HepG2 (cell line): ENCODE measurements around the gene GSDME. TPM values are rescaled to one million over a fixed set of nuclear protein-coding genes. Genes with fewer than 3 reads are reported as not detected.

Source experiments
- ATAD3A ChIP-seq: sonication (generic); formaldehyde crosslinking; IDR thresholded peaks from 2 replicates; pipeline ENCODE4 v1.4.0; 2020; ENCODE audit warnings: missing genetic modification reagents
- ETV5 ChIP-seq: IDR thresholded peaks from 2 replicates; pipeline ENCODE4 v1.6.1; 2018; ENCODE audit warnings: missing biosample characterization, missing genetic modification reagents, inconsistent platforms, borderline replicate concordance
- FOXP4 ChIP-seq: sonication (generic); formaldehyde crosslinking; IDR thresholded peaks from 2 replicates; pipeline ENCODE4 v1.4.0; 2020; ENCODE audit warnings: missing genetic modification reagents
- HOXD1 ChIP-seq: sonication (generic); formaldehyde crosslinking; IDR thresholded peaks from 2 replicates; pipeline ENCODE4 v1.5.0; 2020; ENCODE audit warnings: missing genetic modification reagents
- NCOA2 ChIP-seq: sonication (generic); formaldehyde crosslinking; IDR thresholded peaks from 2 replicates; pipeline ENCODE4 v1.8.0; 2022; ENCODE audit warnings: inconsistent platforms
- RBM22 ChIP-seq: fragments of 200-400 bp; formaldehyde crosslinking; optimal IDR thresholded peaks from 2 replicates; pipeline ENCODE3; 2017; ENCODE audit warnings: mild to moderate bottlenecking, low read length, moderate library complexity
- SIX4 ChIP-seq: sonication (generic); formaldehyde crosslinking; IDR thresholded peaks from 2 replicates; pipeline ENCODE4 v1.4.0; 2020; ENCODE audit warnings: missing genetic modification reagents
- SMAD9 ChIP-seq: sonication (generic); formaldehyde crosslinking; IDR thresholded peaks from 2 replicates; pipeline ENCODE4 v1.5.1; 2020; ENCODE audit warnings: mild to moderate bottlenecking, missing genetic modification reagents
- SUZ12 ChIP-seq: fragments of 150-350 bp; IDR thresholded peaks from 2 replicates; pipeline ENCODE4 v1.6.1; 2014; ENCODE audit warnings: low read depth, low read length
- TEAD3 ChIP-seq: optimal IDR thresholded peaks from 2 replicates; pipeline ENCODE3; 2016; ENCODE audit warnings: borderline replicate concordance
- ZBTB21 ChIP-seq: sonication (generic); formaldehyde crosslinking; IDR thresholded peaks from 2 replicates; pipeline ENCODE4 v1.4.0; 2020; ENCODE audit warnings: missing genetic modification reagents
- ZMYM4 ChIP-seq: sonication (generic); formaldehyde crosslinking; IDR thresholded peaks from 2 replicates; pipeline ENCODE4 v1.8.1; 2023; ENCODE audit warnings: mild to moderate bottlenecking, missing genetic modification reagents
- ZNF510 ChIP-seq: sonication (generic); formaldehyde crosslinking; IDR thresholded peaks from 2 replicates; pipeline ENCODE4 v1.4.0; 2020; ENCODE audit warnings: low read depth, mild to moderate bottlenecking, missing genetic modification reagents
- ZNF552 ChIP-seq: sonication (generic); formaldehyde crosslinking; IDR thresholded peaks from 2 replicates; pipeline ENCODE4 v1.9.0; 2022; ENCODE audit warnings: missing genetic modification reagents, mild to moderate bottlenecking, borderline replicate concordance
- ZNF557 ChIP-seq: sonication (generic); formaldehyde crosslinking; IDR thresholded peaks from 2 replicates; pipeline ENCODE4 v1.4.0; 2020; ENCODE audit warnings: missing genetic modification reagents
- ZNF720 ChIP-seq: sonication (generic); formaldehyde crosslinking; IDR thresholded peaks from 2 replicates; pipeline ENCODE4 v1.4.0; 2020; ENCODE audit warnings: missing genetic modification reagents
- ZSCAN31 ChIP-seq: sonication (generic); formaldehyde crosslinking; IDR thresholded peaks from 2 replicates; pipeline ENCODE4 v1.5.0; 2020; ENCODE audit warnings: low read depth, mild to moderate bottlenecking, missing genetic modification reagents
- polyA plus RNA-seq, 8 experiments: library from polyadenylated mRNA; depleted of rRNA in 3 of 8; stranded (reverse) in 7 of 8; unstranded in 1 of 8; fragments of >200 nt; fragmentation: Illumina TruSeq in 4 of 8; extraction: Trizol in 4 of 8; gene quantifications; 2 replicates each; pipeline versions ENCODE4 v1.2.1 to v1.2.3, GENCODE V29; 2011 to 2016; ENCODE audit warnings: low read depth in 4 of 8, missing spikeins in 1 of 8, mixed read lengths in 1 of 8; ENCODE audit not compliant: insufficient read depth in 1 of 8
- total RNA-seq, 5 experiments: library from RNA; depleted of rRNA; stranded (reverse); fragments of >200 nt; fragmentation: Illumina TruSeq; extraction: Trizol; gene quantifications; 2 replicates each; pipeline ENCODE4 v1.2.3, GENCODE V29; 2016; ENCODE audit warnings: low read depth in 1 of 5
- TF ChIP-seq, protein P1 (sequence below): sonication (generic); formaldehyde crosslinking; IDR thresholded peaks from 2 replicates; pipeline ENCODE4 v1.4.0; 2020; ENCODE audit warnings: missing genetic modification reagents
- TF ChIP-seq, protein P2 (sequence below): sonication (generic); formaldehyde crosslinking; conservative IDR thresholded peaks from 2 replicates; pipeline ENCODE4 v1.4.0; 2020; ENCODE audit warnings: mild to moderate bottlenecking, missing genetic modification reagents, moderate library complexity
- TF ChIP-seq, protein P3 (sequence below): sonication (generic); formaldehyde crosslinking; IDR thresholded peaks from 2 replicates; pipeline ENCODE4 v1.8.0; 2022; ENCODE audit warnings: missing genetic modification reagents, mild to moderate bottlenecking, moderate library complexity, borderline replicate concordance

GSDME gene
- total and polyA plus RNA-seq, 2 of the 13 experiments (the other 11 are each of a cell fraction or from before 2014, with no cell fraction given), result 19.2 to 28.2 TPM

DNA sequence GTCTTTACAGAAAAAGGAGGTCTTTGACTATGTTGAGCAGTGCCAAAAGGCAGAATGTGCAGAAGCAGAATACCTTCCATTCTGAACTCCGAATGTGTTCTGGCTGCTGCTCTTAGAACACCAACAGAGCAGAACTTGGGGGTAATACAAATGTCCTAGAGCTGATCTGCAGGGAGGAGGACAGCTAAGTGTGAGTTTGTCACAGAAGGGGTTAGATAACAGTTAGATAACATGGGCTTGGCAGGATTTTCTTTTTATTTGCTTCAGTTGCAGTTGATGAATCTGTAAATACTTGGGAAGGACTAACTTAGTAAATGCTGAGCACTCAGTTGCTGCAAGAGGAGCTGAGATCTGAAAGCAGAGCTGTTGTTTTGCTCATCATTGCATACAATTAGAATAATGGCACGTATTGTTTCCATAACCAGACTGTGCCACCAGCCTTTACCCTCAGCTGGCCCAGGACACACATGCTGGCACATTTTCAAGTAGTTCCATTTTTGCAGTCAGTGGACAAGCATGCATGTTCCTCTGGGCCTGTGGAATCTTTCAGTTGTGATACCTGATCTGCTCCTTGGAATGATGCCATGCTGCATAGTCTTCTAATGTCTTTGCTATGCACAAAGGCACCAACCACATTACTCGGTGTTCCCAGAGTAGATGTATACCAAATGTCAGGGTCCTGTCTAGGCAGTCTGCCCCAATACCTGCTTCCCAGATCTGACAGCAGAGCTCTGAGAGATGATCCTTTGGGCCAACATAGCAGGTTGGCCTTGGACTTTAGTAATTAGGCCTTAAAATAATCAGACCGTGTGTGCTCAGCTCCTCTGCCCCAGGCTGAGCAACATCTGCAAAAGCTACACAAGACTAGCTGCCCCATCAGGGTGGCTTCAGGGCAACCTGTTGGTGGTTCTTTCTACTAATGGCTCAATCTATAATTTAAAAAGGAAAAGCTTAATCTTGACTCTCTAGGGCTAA is 55.7 kb downstream of the GSDME start (continued):
- TF ChIP-seq, protein P1, sequence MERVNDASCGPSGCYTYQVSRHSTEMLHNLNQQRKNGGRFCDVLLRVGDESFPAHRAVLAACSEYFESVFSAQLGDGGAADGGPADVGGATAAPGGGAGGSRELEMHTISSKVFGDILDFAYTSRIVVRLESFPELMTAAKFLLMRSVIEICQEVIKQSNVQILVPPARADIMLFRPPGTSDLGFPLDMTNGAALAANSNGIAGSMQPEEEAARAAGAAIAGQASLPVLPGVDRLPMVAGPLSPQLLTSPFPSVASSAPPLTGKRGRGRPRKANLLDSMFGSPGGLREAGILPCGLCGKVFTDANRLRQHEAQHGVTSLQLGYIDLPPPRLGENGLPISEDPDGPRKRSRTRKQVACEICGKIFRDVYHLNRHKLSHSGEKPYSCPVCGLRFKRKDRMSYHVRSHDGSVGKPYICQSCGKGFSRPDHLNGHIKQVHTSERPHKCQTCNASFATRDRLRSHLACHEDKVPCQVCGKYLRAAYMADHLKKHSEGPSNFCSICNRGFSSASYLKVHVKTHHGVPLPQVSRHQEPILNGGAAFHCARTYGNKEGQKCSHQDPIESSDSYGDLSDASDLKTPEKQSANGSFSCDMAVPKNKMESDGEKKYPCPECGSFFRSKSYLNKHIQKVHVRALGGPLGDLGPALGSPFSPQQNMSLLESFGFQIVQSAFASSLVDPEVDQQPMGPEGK, result no peak
- TF ChIP-seq ZNF557 (no peak), ZSCAN31 (no peak), ATAD3A (CRISPR knock-in tag) (no peak), ZNF552 (no peak), SIX4 (CRISPR knock-in tag) (0 out of 2 replicates have a peak, but pooled peaks have one; percentile 12), RBM22 (no peak), ZNF720 (CRISPR knock-in tag) (no peak), ETV5 (CRISPR knock-in tag) (no peak), ZMYM4 (CRISPR knock-in tag) (peak; percentile 55; the same call in 1 of the 2 replicates), HOXD1 (no peak), FOXP4 (CRISPR knock-in tag) (no peak), ZNF510 (CRISPR knock-in tag) (no peak), ZBTB21 (no peak), NCOA2 (CRISPR knock-in tag) (peak; percentile 14; the same call in 1 of the 2 replicates), SMAD9 (no peak), SUZ12 (no peak), TEAD3 (CRISPR knock-in tag) (peak; percentile 26)
- TF ChIP-seq, protein P2, sequence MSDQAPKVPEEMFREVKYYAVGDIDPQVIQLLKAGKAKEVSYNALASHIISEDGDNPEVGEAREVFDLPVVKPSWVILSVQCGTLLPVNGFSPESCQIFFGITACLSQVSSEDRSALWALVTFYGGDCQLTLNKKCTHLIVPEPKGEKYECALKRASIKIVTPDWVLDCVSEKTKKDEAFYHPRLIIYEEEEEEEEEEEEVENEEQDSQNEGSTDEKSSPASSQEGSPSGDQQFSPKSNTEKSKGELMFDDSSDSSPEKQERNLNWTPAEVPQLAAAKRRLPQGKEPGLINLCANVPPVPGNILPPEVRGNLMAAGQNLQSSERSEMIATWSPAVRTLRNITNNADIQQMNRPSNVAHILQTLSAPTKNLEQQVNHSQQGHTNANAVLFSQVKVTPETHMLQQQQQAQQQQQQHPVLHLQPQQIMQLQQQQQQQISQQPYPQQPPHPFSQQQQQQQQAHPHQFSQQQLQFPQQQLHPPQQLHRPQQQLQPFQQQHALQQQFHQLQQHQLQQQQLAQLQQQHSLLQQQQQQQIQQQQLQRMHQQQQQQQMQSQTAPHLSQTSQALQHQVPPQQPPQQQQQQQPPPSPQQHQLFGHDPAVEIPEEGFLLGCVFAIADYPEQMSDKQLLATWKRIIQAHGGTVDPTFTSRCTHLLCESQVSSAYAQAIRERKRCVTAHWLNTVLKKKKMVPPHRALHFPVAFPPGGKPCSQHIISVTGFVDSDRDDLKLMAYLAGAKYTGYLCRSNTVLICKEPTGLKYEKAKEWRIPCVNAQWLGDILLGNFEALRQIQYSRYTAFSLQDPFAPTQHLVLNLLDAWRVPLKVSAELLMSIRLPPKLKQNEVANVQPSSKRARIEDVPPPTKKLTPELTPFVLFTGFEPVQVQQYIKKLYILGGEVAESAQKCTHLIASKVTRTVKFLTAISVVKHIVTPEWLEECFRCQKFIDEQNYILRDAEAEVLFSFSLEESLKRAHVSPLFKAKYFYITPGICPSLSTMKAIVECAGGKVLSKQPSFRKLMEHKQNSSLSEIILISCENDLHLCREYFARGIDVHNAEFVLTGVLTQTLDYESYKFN (CRISPR knock-in tag), result peak; percentile 67
- TF ChIP-seq, protein P3, sequence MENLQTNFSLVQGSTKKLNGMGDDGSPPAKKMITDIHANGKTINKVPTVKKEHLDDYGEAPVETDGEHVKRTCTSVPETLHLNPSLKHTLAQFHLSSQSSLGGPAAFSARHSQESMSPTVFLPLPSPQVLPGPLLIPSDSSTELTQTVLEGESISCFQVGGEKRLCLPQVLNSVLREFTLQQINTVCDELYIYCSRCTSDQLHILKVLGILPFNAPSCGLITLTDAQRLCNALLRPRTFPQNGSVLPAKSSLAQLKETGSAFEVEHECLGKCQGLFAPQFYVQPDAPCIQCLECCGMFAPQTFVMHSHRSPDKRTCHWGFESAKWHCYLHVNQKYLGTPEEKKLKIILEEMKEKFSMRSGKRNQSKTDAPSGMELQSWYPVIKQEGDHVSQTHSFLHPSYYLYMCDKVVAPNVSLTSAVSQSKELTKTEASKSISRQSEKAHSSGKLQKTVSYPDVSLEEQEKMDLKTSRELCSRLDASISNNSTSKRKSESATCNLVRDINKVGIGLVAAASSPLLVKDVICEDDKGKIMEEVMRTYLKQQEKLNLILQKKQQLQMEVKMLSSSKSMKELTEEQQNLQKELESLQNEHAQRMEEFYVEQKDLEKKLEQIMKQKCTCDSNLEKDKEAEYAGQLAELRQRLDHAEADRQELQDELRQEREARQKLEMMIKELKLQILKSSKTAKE (CRISPR knock-in tag), result no peak
